T-helper 1 cell treated with Interleukin-12 subunit alpha and Interleukin-12 subunit beta and Interleukin-4 antibody, amounts not matched to agents 30 μg/mL and 1 μg/mL, for 36 hours (primary cell): ENCODE data around the gene CASK.

ENCODE experiments used
- H3K27ac Mint-ChIP-seq: one replicate; pipeline ENCODE4 v1.8.0; 2021; ENCODE audit warnings: mild to moderate bottlenecking, mixed read lengths
- H3K27me3 Mint-ChIP-seq: one replicate; pipeline ENCODE4 v1.8.0; 2021; ENCODE audit warnings: low read depth, mixed read lengths
- H3K36me3 Mint-ChIP-seq: one replicate; pipeline ENCODE4 v1.8.0; 2021; ENCODE audit warnings: low read depth, mixed read lengths
- H3K4me1 Mint-ChIP-seq: one replicate; pipeline ENCODE4 v1.8.0; 2021; ENCODE audit warnings: low read depth, mixed read lengths
- H3K4me3 Mint-ChIP-seq: one replicate; pipeline ENCODE4 v1.8.0; 2021; ENCODE audit warnings: mild to moderate bottlenecking, moderate library complexity, mixed read lengths
- H3K9me3 Mint-ChIP-seq: one replicate; pipeline ENCODE4 v1.8.0; 2021; ENCODE audit warnings: mixed read lengths

The CASK gene

GRCh38 chrX:41563876-41564275 is 359.5 kb downstream of the CASK start:
- H3K4me3 Mint-ChIP-seq, result no peak overlapping the region
- no peaks in the 10 kb centered on the region for H3K9me3 Mint-ChIP-seq
- peaks cover 22% of the 10 kb centered on the region for H3K4me1 Mint-ChIP-seq
- no peak overlapping the region for H3K27ac Mint-ChIP-seq
- H3K36me3 Mint-ChIP-seq, result peaks cover 25% of the 10 kb centered on the region
- no peaks in the 10 kb centered on the region for H3K27me3 Mint-ChIP-seq

- H3K4me3 Mint-ChIP-seq, result no peak overlapping the region
- peaks cover 14% of the 10 kb centered on the region for H3K36me3 Mint-ChIP-seq
- H3K27me3 Mint-ChIP-seq, result no peaks in the 10 kb centered on the region
- H3K4me1 Mint-ChIP-seq, result peaks cover 39% of the 10 kb centered on the region
- peak overlapping the region; percentile 81 for H3K27ac Mint-ChIP-seq
- H3K9me3 Mint-ChIP-seq, result no peaks in the 10 kb centered on the region
Measured at GRCh38 chrX:41561045-41561444, 362.3 kb downstream of the CASK start.

- peak overlapping the region; percentile 63 for H3K4me3 Mint-ChIP-seq
- peaks cover 37% of the 10 kb centered on the region for H3K4me1 Mint-ChIP-seq
- H3K9me3 Mint-ChIP-seq, result no peaks in the 10 kb centered on the region
- no peaks in the 10 kb centered on the region for H3K27me3 Mint-ChIP-seq
- H3K27ac Mint-ChIP-seq, result peak overlapping the region; percentile 93
- H3K36me3 Mint-ChIP-seq, result peaks cover 6% of the 10 kb centered on the region
Measured at GRCh38 chrX:41559235-41560052, 363.9 kb downstream of the CASK start.

GRCh38 chrX:41558531-41558930 is 364.8 kb downstream of the CASK start:
- H3K27me3 Mint-ChIP-seq, result no peaks in the 10 kb centered on the region
- H3K27ac Mint-ChIP-seq, result peak overlapping the region; percentile 93
- peaks cover 5% of the 10 kb centered on the region for H3K36me3 Mint-ChIP-seq
- peaks cover 37% of the 10 kb centered on the region for H3K4me1 Mint-ChIP-seq
- no peak overlapping the region for H3K4me3 Mint-ChIP-seq
- no peaks in the 10 kb centered on the region for H3K9me3 Mint-ChIP-seq

GRCh38 chrX:41556958-41557357 is 366.4 kb downstream of the CASK start:
- Mint-ChIP-seq H3K36me3 (peaks cover 4% of the 10 kb centered on the region), H3K4me3 (peak overlapping the region; percentile 80), H3K4me1 (peaks cover 33% of the 10 kb centered on the region), H3K9me3 (no peaks in the 10 kb centered on the region), H3K27me3 (no peaks in the 10 kb centered on the region), H3K27ac (peak overlapping the region; percentile 93)

- peaks cover 15% of the 10 kb centered on the region for H3K4me1 Mint-ChIP-seq
Measured at GRCh38 chrX:41553688-41554087, 369.7 kb downstream of the CASK start.

GRCh38 chrX:41548411-41548810 is 374.9 kb downstream of the CASK start:
- Mint-ChIP-seq H3K27me3 (no peaks in the 10 kb centered on the region), H3K36me3 (peaks cover 17% of the 10 kb centered on the region), H3K4me3 (no peak overlapping the region), H3K27ac (no peak overlapping the region), H3K9me3 (no peaks in the 10 kb centered on the region), H3K4me1 (no peaks in the 10 kb centered on the region)

More at GRCh38 chrX:41553688-41554087, 369.7 kb downstream of the CASK start:
- Mint-ChIP-seq H3K9me3 (no peaks in the 10 kb centered on the region), H3K4me3 (no peak overlapping the region), H3K27me3 (no peaks in the 10 kb centered on the region), H3K36me3 (peaks cover 7% of the 10 kb centered on the region), H3K27ac (no peak overlapping the region)

- peaks cover 4% of the 10 kb centered on the region for H3K4me1 Mint-ChIP-seq
Measured at GRCh38 chrX:41543668-41544067, 379.7 kb downstream of the CASK start.

GRCh38 chrX:41543025-41543424 is 380.3 kb downstream of the CASK start:
- H3K4me3 Mint-ChIP-seq, result no peak overlapping the region

More at GRCh38 chrX:41543668-41544067, 379.7 kb downstream of the CASK start:
- no peaks in the 10 kb centered on the region for H3K27me3 Mint-ChIP-seq
- H3K4me3 Mint-ChIP-seq, result no peak overlapping the region
- no peaks in the 10 kb centered on the region for H3K9me3 Mint-ChIP-seq
- H3K36me3 Mint-ChIP-seq, result peaks cover 23% of the 10 kb centered on the region
- no peak overlapping the region for H3K27ac Mint-ChIP-seq

GRCh38 chrX:41542536-41542935 is 380.8 kb downstream of the CASK start:
- Mint-ChIP-seq H3K4me1 (peaks cover 4% of the 10 kb centered on the region), H3K36me3 (peaks cover 18% of the 10 kb centered on the region), H3K9me3 (no peaks in the 10 kb centered on the region), H3K27ac (no peak overlapping the region), H3K27me3 (no peaks in the 10 kb centered on the region), H3K4me3 (no peak overlapping the region)

More at GRCh38 chrX:41543025-41543424, 380.3 kb downstream of the CASK start:
- H3K27ac Mint-ChIP-seq, result no peak overlapping the region
- H3K4me1 Mint-ChIP-seq, result peaks cover 4% of the 10 kb centered on the region
- H3K36me3 Mint-ChIP-seq, result peaks cover 18% of the 10 kb centered on the region
- no peaks in the 10 kb centered on the region for H3K27me3 Mint-ChIP-seq
- no peaks in the 10 kb centered on the region for H3K9me3 Mint-ChIP-seq

- H3K36me3 Mint-ChIP-seq, result peaks cover 16% of the 10 kb centered on the region
- H3K27me3 Mint-ChIP-seq, result no peaks in the 10 kb centered on the region
- H3K4me1 Mint-ChIP-seq, result peaks cover 4% of the 10 kb centered on the region
- H3K9me3 Mint-ChIP-seq, result no peaks in the 10 kb centered on the region
- H3K4me3 Mint-ChIP-seq, result no peak overlapping the region
- H3K27ac Mint-ChIP-seq, result no peak overlapping the region
Measured at GRCh38 chrX:41542135-41542534, 381.2 kb downstream of the CASK start.

GRCh38 chrX:41541386-41541785 is 382.0 kb downstream of the CASK start:
- Mint-ChIP-seq H3K27me3 (no peaks in the 10 kb centered on the region), H3K4me1 (peaks cover 6% of the 10 kb centered on the region), H3K27ac (no peak overlapping the region), H3K4me3 (no peak overlapping the region), H3K36me3 (peaks cover 16% of the 10 kb centered on the region), H3K9me3 (no peaks in the 10 kb centered on the region)

- H3K27ac Mint-ChIP-seq, result no peak overlapping the region
- H3K9me3 Mint-ChIP-seq, result no peaks in the 10 kb centered on the region
- H3K27me3 Mint-ChIP-seq, result no peaks in the 10 kb centered on the region
- H3K4me1 Mint-ChIP-seq, result peaks cover 6% of the 10 kb centered on the region
- no peak overlapping the region for H3K4me3 Mint-ChIP-seq
- H3K36me3 Mint-ChIP-seq, result peaks cover 16% of the 10 kb centered on the region
Measured at GRCh38 chrX:41538707-41539106, 384.6 kb downstream of the CASK start.

- Mint-ChIP-seq H3K4me1 (peaks cover 30% of the 10 kb centered on the region), H3K4me3 (no peak overlapping the region), H3K36me3 (peaks cover 26% of the 10 kb centered on the region), H3K27me3 (no peaks in the 10 kb centered on the region), H3K27ac (no peak overlapping the region), H3K9me3 (no peaks in the 10 kb centered on the region)
Measured at GRCh38 chrX:41530085-41530484, 393.3 kb downstream of the CASK start.

GRCh38 chrX:41529221-41529620 is 394.1 kb downstream of the CASK start:
- H3K9me3 Mint-ChIP-seq, result no peaks in the 10 kb centered on the region
- H3K27ac Mint-ChIP-seq, result no peak overlapping the region
- no peak overlapping the region for H3K4me3 Mint-ChIP-seq
- H3K36me3 Mint-ChIP-seq, result peaks cover 27% of the 10 kb centered on the region
- H3K27me3 Mint-ChIP-seq, result no peaks in the 10 kb centered on the region
- H3K4me1 Mint-ChIP-seq, result peaks cover 30% of the 10 kb centered on the region
